ENCODE measurements around the gene SPTLC1. TPM values are rescaled to one million over a fixed set of nuclear protein-coding genes. Genes with fewer than 3 reads are reported as not detected.

Gene SPTLC1
- total and polyA plus RNA-seq, 2 of the 8 experiments (the other 6 are each of a cell fraction or from before 2014, with no cell fraction given), result 34.2 to 62.1 TPM

GRCh38 chr9:92164490-92164889 lies 49.3 kb upstream of the SPTLC1 start:
- Histone ChIP-seq H2AK5ac (ENCODE audit: low read depth, low read length) (no peak overlapping the region), H4K20me1 (replicated peaks in 1 of 2; ENCODE audit: control insufficient read depth in 1 of 2, insufficient read depth in 2 of 2, low read length in 2 of 2) (no peaks in the 10 kb centered on the region), H2BK120ac (replicated peaks; ENCODE audit: low read depth, low read length) (no peak overlapping the region), H3K9me3 (ENCODE audit: insufficient read depth in 2 of 2, low read depth in 1 of 2, low read length in 1 of 2) (0 out of 4 replicates have a peak, but pooled peaks cover 0 to 5% of the 10 kb centered on the region in 2 experiments), H3K27me3 (replicated peaks in 1 of 4; ENCODE audit: control insufficient read depth in 3 of 4, extremely low read depth in 1 of 4, insufficient read depth in 3 of 4, low read length in 3 of 4) (no peaks in the 10 kb centered on the region), H3K18ac (ENCODE audit: extremely low read depth, low read length) (no peak overlapping the region), H4K5ac (ENCODE audit: insufficient read length, low read depth, low read length) (no peak overlapping the region), H4K91ac (replicated peaks; ENCODE audit: insufficient read length, low read length) (no peak overlapping the region), H3K4ac (replicated peaks; ENCODE audit: insufficient read length, low read depth, low read length) (no peak overlapping the region), H3K79me2 (ENCODE audit: control insufficient read depth in 1 of 2, insufficient read depth in 2 of 2, low read length in 2 of 2) (no peaks in the 10 kb centered on the region), H3K56ac (replicated peaks; ENCODE audit: insufficient read length, low read depth, low read length) (no peak overlapping the region), H2BK20ac (ENCODE audit: low read length) (no peak overlapping the region), H3K23me2 (ENCODE audit: low read depth, low read length) (no peaks in the 10 kb centered on the region), H2AFZ (ENCODE audit: low read length) (no peak overlapping the region), H3K4me1 (replicated peaks in 1 of 4; ENCODE audit: control insufficient read depth in 3 of 4, insufficient read depth in 4 of 4, low read length in 3 of 4) (no peaks in the 10 kb centered on the region), H3K27ac (ENCODE audit: low read depth, low read length) (no peak overlapping the region), H3K14ac (ENCODE audit: insufficient read length) (no peak overlapping the region), H3K4me3 (ENCODE audit: extremely low read depth in 1 of 4, insufficient read depth in 2 of 4, low read depth in 3 of 4, low read length in 4 of 4) (no peak overlapping the region), H3K9ac (replicated peaks in 1 of 4; ENCODE audit: extremely low read depth in 1 of 4, low read depth in 3 of 4, low read length in 3 of 4) (no peak overlapping the region), H3K79me1 (ENCODE audit: low read depth, low read length) (no peaks in the 10 kb centered on the region), H2BK5ac (ENCODE audit: low read depth, low read length) (no peak overlapping the region), H2BK12ac (ENCODE audit: low read depth, low read length) (no peak overlapping the region), H2BK15ac (ENCODE audit: low read length) (no peak overlapping the region), H3K23ac (ENCODE audit: insufficient read length) (no peak overlapping the region), H4K8ac (ENCODE audit: extremely low read depth, insufficient read depth, low read length) (no peak overlapping the region), H3K36me3 (ENCODE audit: control insufficient read depth in 2 of 4, insufficient read depth in 4 of 4, low read length in 3 of 4) (no peaks in the 10 kb centered on the region), H3K4me2 (ENCODE audit: insufficient read depth in 1 of 2, low read depth in 2 of 2, low read length in 2 of 2) (no peak overlapping the region)
- 91% methylated on average over 2 of the region's 2 CpGs; no CpG with 5 or more reads in 1 of the 2 experiments for WGBS, 2 experiments (ENCODE audit: extremely low coverage in 1 of 2, insufficient coverage in 1 of 2, insufficient read length in 1 of 2, insufficient replicate concordance in 2 of 2, low coverage in 1 of 2, low lambda C conversion rate in 2 of 2, missing lambda C conversion rate in 1 of 2)
- POLR2A ChIA-PET (ENCODE audit: partially characterized antibody), result no interaction called here
- TF ChIP-seq RNF2 (IDR thresholded peaks at IDR 0.05; ENCODE audit: borderline replicate concordance, low read depth, low read length, missing control alignments, poor library complexity, severe bottlenecking) (no peak), TAF7 (optimal IDR thresholded peaks at IDR 0.05; ENCODE audit: borderline replicate concordance, low read depth, low read length) (no peak), TBP (IDR thresholded peaks at IDR 0.05; ENCODE audit: low read depth, low read length) (no peak), POLR2A (IDR thresholded peaks at IDR 0.05; ENCODE audit: control extremely low read depth in 1 of 2, low read depth in 2 of 2, low read length in 2 of 2) (no peak), RAD21 (IDR thresholded peaks at IDR 0.05 in 1 of 2, conservative IDR thresholded peaks at IDR 0.05 in 1 of 2; ENCODE audit: low read depth in 2 of 2, low read length in 2 of 2) (no peak), CTBP2 (IDR thresholded peaks at IDR 0.05; ENCODE audit: borderline replicate concordance, insufficient read depth, insufficient read length, low read length) (no peak), SP1 (IDR thresholded peaks at IDR 0.05; ENCODE audit: low read depth, low read length) (no peak), RXRA (IDR thresholded peaks at IDR 0.05; ENCODE audit: insufficient read depth, low read depth, low read length) (no peak), BCL11A (IDR thresholded peaks at IDR 0.05; ENCODE audit: low read depth in 2 of 2, low read length in 2 of 2) (no peak)
- CTCF ChIA-PET (ENCODE audit: partially characterized antibody), result interaction anchor here (1.4 to 2.2 kb wide), 2 partner anchors 12 to 26 kb away, joined by 9 to 14 read pairs; no protein-coding TSS in a partner anchor
- DNase-seq (ENCODE audit: low read depth in 1 of 2, low spot score in 2 of 2), result no peak
- no peak for FAIRE-seq
